ENCODE data around the gene RBSN. TPM values are rescaled to one million over a fixed set of nuclear protein-coding genes. Genes with fewer than 3 reads are reported as not detected.

RBSN gene
- total RNA-seq, 2 donors from 2014 or later: 40.8 to 47.8 TPM

- no peak for TF ChIP-seq CTCF (IDR thresholded peaks at IDR 0.05)
- Histone ChIP-seq H3K27ac (no peak overlapping the region), H3K27me3 (replicated peaks; ENCODE audit: insufficient read depth) (no peaks in the 10 kb centered on the region), H3K4me3 (no peak overlapping the region), H3K9me3 (no peaks in the 10 kb centered on the region), H3K36me3 (peaks cover 3% of the 10 kb centered on the region), H3K4me1 (ENCODE audit: control insufficient read depth in 1 of 2, low read depth in 2 of 2) (peaks cover 7 to 18% of the 10 kb centered on the region in 2 donors)
- DNase-seq (ENCODE audit: low spot score) (no peak), ATAC-seq (ENCODE audit: insufficient number of reproducible peaks, low FRiP score, low read depth) (no peak)
Measured at GRCh38 chr3:15063238-15063637, 35.7 kb downstream of the RBSN start.

- H3K36me3 ChIP-seq: peaks cover 3% of the 10 kb centered on the region
- TF ChIP-seq CTCF (IDR thresholded peaks at IDR 0.05): no peak
- H3K9me3 ChIP-seq: no peaks in the 10 kb centered on the region
- H3K27ac ChIP-seq: no peak overlapping the region
- ATAC-seq (ENCODE audit: insufficient number of reproducible peaks, low FRiP score, low read depth) (no peak), DNase-seq (ENCODE audit: low spot score) (no peak)
- peaks cover 7 to 18% of the 10 kb centered on the region in 2 donors for H3K4me1 ChIP-seq (ENCODE audit: control insufficient read depth in 1 of 2, low read depth in 2 of 2)
- no peaks in the 10 kb centered on the region for H3K27me3 ChIP-seq (replicated peaks; ENCODE audit: insufficient read depth)
- no peak overlapping the region for H3K4me3 ChIP-seq
Measured at GRCh38 chr3:15060029-15060428, 38.9 kb downstream of the RBSN start.

GRCh38 chr3:15056676-15057404 lies 42.1 kb downstream of the RBSN start:
- DNase-seq (ENCODE audit: low spot score) (no peak), ATAC-seq (ENCODE audit: insufficient number of reproducible peaks, low FRiP score, low read depth) (no peak)
- Histone ChIP-seq H3K4me3 (no peak overlapping the region), H3K27me3 (replicated peaks; ENCODE audit: insufficient read depth) (no peaks in the 10 kb centered on the region), H3K4me1 (ENCODE audit: control insufficient read depth in 1 of 2, low read depth in 2 of 2) (no peaks in the 10 kb centered on the region), H3K9me3 (no peaks in the 10 kb centered on the region), H3K36me3 (peaks cover 8% of the 10 kb centered on the region), H3K27ac (no peak overlapping the region)
- TF ChIP-seq CTCF (IDR thresholded peaks at IDR 0.05): no peak

GRCh38 chr3:15055019-15055557 lies 43.9 kb downstream of the RBSN start:
- H3K36me3 ChIP-seq: peaks cover 8% of the 10 kb centered on the region

More at GRCh38 chr3:15055019-15055557, 43.9 kb downstream of the RBSN start:
- no peak overlapping the region for H3K27ac ChIP-seq
- no peaks in the 10 kb centered on the region for H3K27me3 ChIP-seq (replicated peaks; ENCODE audit: insufficient read depth)
- H3K9me3 ChIP-seq: no peaks in the 10 kb centered on the region
- H3K4me3 ChIP-seq: no peak overlapping the region
- no peaks in the 10 kb centered on the region for H3K4me1 ChIP-seq (ENCODE audit: control insufficient read depth in 1 of 2, low read depth in 2 of 2)
- TF ChIP-seq CTCF (IDR thresholded peaks at IDR 0.05): no peak
- DNase-seq (ENCODE audit: low spot score) (no peak), ATAC-seq (ENCODE audit: insufficient number of reproducible peaks, low FRiP score, low read depth) (no peak)
